Choroid plexus epithelial cell (primary cell): ENCODE results near the gene CALCOCO2.

ENCODE experiments used
- DNase-seq: peaks from one replicate; pipeline ENCODE4 v3.0.0-alpha.2; 2010; ENCODE audit warnings: low read depth
- H3K4me3 ChIP-seq: 2 replicates; pipeline ENCODE4 v1.5.1; 2011; ENCODE audit warnings: low read depth, mild to moderate bottlenecking, control low read depth, low read length, moderate library complexity
- CTCF ChIP-seq: conservative IDR thresholded peaks from 2 replicates; pipeline ENCODE4 v1.5.1; 2011; ENCODE audit warnings: low read depth, mild to moderate bottlenecking, control low read depth, inconsistent platforms, low read length, moderate library complexity

The CALCOCO2 gene

DNA sequence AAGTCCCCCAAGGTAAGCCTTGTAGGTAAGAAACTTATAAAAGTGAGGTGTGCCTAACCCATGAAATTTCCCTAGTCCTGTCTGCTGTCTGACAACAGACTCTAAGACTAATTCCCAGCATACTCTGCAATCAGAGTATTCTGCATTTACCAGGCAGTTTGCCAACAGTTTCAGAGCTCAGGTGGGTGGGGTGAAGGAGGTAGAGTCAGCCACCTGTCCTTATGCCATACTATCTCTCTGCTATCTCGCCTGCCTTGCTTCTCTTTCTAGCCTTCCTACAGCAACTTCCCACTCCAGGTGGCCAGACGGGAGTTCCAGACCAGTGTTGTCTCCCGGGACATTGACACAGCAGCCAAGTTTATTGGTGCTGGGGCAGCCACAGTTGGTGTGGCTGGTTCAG, 64.1 kb downstream of the CALCOCO2 start:
- TF ChIP-seq CTCF, result no peak
- no peak for DNase-seq

GRCh38 chr17:48901241-48901640, 70.4 kb downstream of the CALCOCO2 start:
- no peak overlapping the region for H3K4me3 ChIP-seq
- no peak for TF ChIP-seq CTCF
- DNase-seq, result no peak

More for the DNA sequence above, 64.1 kb downstream of the CALCOCO2 start:
- no peak overlapping the region for H3K4me3 ChIP-seq

GRCh38 chr17:48903401-48903800, 72.6 kb downstream of the CALCOCO2 start:
- TF ChIP-seq CTCF, result no peak
- H3K4me3 ChIP-seq, result no peak overlapping the region
- DNase-seq, result no peak

GRCh38 chr17:48904428-48904827, 73.6 kb downstream of the CALCOCO2 start:
- H3K4me3 ChIP-seq, result no peak overlapping the region
- no peak for TF ChIP-seq CTCF
- DNase-seq, result no peak

- TF ChIP-seq CTCF, result no peak
- no peak overlapping the region for H3K4me3 ChIP-seq
- no peak for DNase-seq
These were observed 75.2 kb downstream of the CALCOCO2 start for GRCh38 chr17:48905987-48906515.

DNA sequence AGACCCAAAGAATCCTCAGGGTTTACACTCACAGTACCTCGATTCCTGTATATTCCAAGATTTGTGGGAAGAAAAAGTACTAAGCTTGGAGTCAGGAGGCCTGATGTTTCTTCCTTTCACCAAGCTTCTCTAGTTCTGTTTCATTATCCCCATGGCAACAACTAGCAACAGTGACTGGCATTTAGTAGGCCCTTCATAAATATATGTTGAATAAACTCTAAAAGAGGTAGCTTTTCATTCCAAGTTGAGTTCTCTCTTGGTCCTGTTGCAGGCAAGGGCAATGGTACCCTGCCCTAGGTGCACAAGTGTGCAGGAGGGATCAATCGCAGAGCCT, 76.8 kb downstream of the CALCOCO2 start:
- TF ChIP-seq CTCF, result no peak
- peak overlapping the region; percentile 82 for H3K4me3 ChIP-seq
- peak; percentile 82 for DNase-seq

- TF ChIP-seq CTCF, result peak; percentile 7
- peak; percentile 98 for DNase-seq
- peak within 1 kb of the TSS; percentile 82 for H3K4me3 ChIP-seq
These were observed 77.4 kb downstream of the CALCOCO2 start, which contains the start of gene UBE2Z for GRCh38 chr17:48908047-48908843. Gene UBE2Z, plus strand, starts transcription at chr17:48908407. Its CDS starts 97 bp downstream, at chr17:48908504.
